ENCODE data around the gene COPS9. TPM values are rescaled to one million over a fixed set of nuclear protein-coding genes. Genes with fewer than 3 reads are reported as not detected.

The COPS9 gene
- total RNA-seq, 1 donor from 2014 or later: 98.1 TPM

DNA sequence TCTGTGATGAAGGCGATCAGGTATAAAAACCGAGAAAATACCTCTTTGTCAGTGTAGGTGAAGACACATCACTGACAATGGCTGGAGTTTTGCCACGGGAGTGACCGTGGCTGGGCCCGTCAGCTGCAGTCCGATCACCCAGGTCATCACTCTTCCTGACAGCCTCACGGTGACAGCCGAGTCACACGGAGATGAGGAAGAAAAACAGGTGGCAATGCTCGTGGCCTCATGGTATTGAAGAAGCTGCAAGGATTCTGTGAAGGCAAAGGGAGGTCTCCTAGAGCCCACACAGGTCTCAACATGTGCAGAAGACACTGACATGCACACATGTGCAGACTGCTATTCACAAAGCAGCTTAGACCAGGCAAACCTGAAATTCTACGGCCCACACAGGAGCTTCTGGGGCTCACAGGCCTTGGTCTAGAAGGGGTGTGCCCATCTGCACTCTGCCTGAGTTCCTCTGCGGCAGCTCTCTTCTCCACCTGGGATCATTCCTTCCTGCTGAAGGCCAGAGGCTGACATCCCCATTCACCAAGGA, 7.4 kb downstream of the COPS9 start:
- Histone ChIP-seq H3K36me3 (peaks cover 57% of the 10 kb centered on the region), H3K9me3 (no peaks in the 10 kb centered on the region), H3K27ac (no peak overlapping the region), H3K27me3 (no peaks in the 10 kb centered on the region), H3K4me1 (no peaks in the 10 kb centered on the region), H3K4me3 (no peak overlapping the region)
- DNase-seq (no peak), ATAC-seq (no peak)
- no peak for TF ChIP-seq CTCF (IDR thresholded peaks at IDR 0.05)
- intact Hi-C loops (cut with DNase I): no loop called here

GRCh38 chr2:240127911-240128607, 8.0 kb downstream of the COPS9 start:
- Histone ChIP-seq H3K4me3 (no peak overlapping the region), H3K36me3 (peaks cover 51% of the 10 kb centered on the region), H3K9me3 (no peaks in the 10 kb centered on the region), H3K4me1 (no peaks in the 10 kb centered on the region), H3K27ac (no peak overlapping the region), H3K27me3 (no peaks in the 10 kb centered on the region)
- ATAC-seq: no peak
- no peak for TF ChIP-seq CTCF (IDR thresholded peaks at IDR 0.05)
- intact Hi-C loops (cut with DNase I): no loop called here
- DNase-seq: no peak

DNA sequence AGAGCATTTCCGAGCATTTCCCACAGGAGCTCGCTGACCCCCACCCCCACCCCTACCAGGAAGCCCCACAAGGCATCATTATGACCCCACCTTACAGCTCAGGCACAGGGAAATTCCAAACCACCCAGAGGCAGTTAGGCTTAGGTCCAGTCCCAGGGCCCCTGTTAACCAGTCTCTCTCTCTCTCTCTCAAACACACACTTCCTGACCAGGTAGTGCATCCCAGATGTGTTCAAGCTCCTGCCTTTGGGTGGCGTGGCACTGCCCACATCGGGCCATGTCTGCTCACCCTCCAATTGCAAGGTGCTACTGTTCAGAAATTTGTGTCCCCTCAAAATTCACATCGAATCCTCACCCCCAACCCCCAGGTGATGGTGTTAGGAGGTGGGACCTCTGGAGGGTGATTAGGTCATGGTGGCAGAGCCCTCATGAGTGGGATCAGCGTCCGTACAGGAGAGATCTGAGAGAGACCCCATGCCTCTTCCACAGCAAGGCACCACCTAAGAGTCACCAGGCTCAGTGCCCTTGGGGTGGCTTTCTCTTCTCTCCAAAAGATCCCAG, 8.8 kb downstream of the COPS9 start:
- no peaks in the 10 kb centered on the region for H3K4me1 ChIP-seq
- no peaks in the 10 kb centered on the region for H3K27me3 ChIP-seq
- TF ChIP-seq CTCF (IDR thresholded peaks at IDR 0.05): no peak
- no peak overlapping the region for H3K4me3 ChIP-seq
- ATAC-seq: no peak
- intact Hi-C loops (cut with DNase I): no loop called here
- DNase-seq: no peak
- H3K27ac ChIP-seq: no peak overlapping the region
- peaks cover 43% of the 10 kb centered on the region for H3K36me3 ChIP-seq
- H3K9me3 ChIP-seq: no peaks in the 10 kb centered on the region

- H3K27ac ChIP-seq: no peak overlapping the region
- intact Hi-C loops (cut with DNase I): no loop called here
- TF ChIP-seq CTCF (IDR thresholded peaks at IDR 0.05): no peak
- peaks cover 37% of the 10 kb centered on the region for H3K36me3 ChIP-seq
- no peak overlapping the region for H3K4me3 ChIP-seq
- no peaks in the 10 kb centered on the region for H3K4me1 ChIP-seq
- H3K9me3 ChIP-seq: no peaks in the 10 kb centered on the region
- H3K27me3 ChIP-seq: no peaks in the 10 kb centered on the region
- no peak for ATAC-seq
- no peak for DNase-seq
These were observed 9.4 kb downstream of the COPS9 start for GRCh38 chr2:240126731-240127130.

DNA sequence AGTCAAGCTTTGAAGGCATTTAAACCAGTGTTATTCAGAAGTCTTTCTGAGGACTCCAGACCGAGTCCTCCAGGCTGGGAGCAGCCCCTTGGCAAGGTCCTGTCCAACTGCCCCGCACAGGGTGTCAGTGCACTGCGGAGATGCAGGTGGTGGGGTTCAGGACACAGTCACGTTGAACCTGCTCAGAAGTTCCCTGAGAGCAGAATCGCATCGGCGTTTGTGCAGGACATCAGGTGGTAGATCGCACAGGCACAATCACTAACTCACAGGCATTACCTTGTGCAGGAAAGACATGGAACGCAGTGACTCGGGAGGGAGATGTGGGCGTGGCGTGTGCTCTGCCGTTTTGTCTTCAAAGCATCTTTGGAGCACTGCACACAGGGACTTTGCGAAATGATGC, 10.4 kb downstream of the COPS9 start:
- peaks cover 27% of the 10 kb centered on the region for H3K36me3 ChIP-seq
- H3K27me3 ChIP-seq: no peaks in the 10 kb centered on the region
- intact Hi-C loops (cut with DNase I): no loop called here
- no peak overlapping the region for H3K27ac ChIP-seq
- DNase-seq: peak; percentile 53
- no peak overlapping the region for H3K4me3 ChIP-seq
- no peak for ATAC-seq
- no peaks in the 10 kb centered on the region for H3K9me3 ChIP-seq
- TF ChIP-seq CTCF (IDR thresholded peaks at IDR 0.05): no peak
- no peaks in the 10 kb centered on the region for H3K4me1 ChIP-seq
